Measurements from ENCODE around the gene FAM124B. TPM values are rescaled to one million over a fixed set of nuclear protein-coding genes. Genes with fewer than 3 reads are reported as not detected.

Gene FAM124B
- total RNA-seq, 1 experiment from 2014 or later, result not detected

GRCh38 chr2:224395620-224396390 is 6.1 kb downstream of the FAM124B start:
- intact Hi-C loops (cut with micrococcal nuclease; ENCODE audit: unreplicated experiment), result no loop called here
- Histone ChIP-seq H3K4me1 (no peaks in the 10 kb centered on the region), H3K36me3 (ENCODE audit: control insufficient read depth, insufficient read depth, low read length) (no peaks in the 10 kb centered on the region), H3K4me3 (ENCODE audit: low read depth, low read length) (no peak overlapping the region), H3K9me3 (no peaks in the 10 kb centered on the region), H3K27me3 (replicated peaks; ENCODE audit: control insufficient read depth, insufficient read depth, low read length) (no peaks in the 10 kb centered on the region)
- H3K4me3 Mint-ChIP-seq (ENCODE audit: unreplicated experiment), result no peak overlapping the region
- BruUV-seq (replicated peaks), result no TSS peak
- no peaks in the 10 kb centered on the region for H3K36me3 Mint-ChIP-seq (ENCODE audit: insufficient read depth, unreplicated experiment)
- no peak overlapping the region for H3K27ac Mint-ChIP-seq (ENCODE audit: unreplicated experiment)
- ChIA-PET POLR2A (no interaction called here), CTCF (no interaction called here)
- DNase-seq, result no peak
- peaks cover 9% of the 10 kb centered on the region for H3K27me3 Mint-ChIP-seq (ENCODE audit: insufficient read depth, unreplicated experiment)
- no peaks in the 10 kb centered on the region for H3K4me1 Mint-ChIP-seq (ENCODE audit: low read depth, unreplicated experiment)
- H3K9me3 Mint-ChIP-seq (ENCODE audit: unreplicated experiment), result peaks cover 19% of the 10 kb centered on the region
- TF ChIP-seq CTCF (IDR thresholded peaks at IDR 0.05; ENCODE audit: insufficient read depth in 1 of 2, low read depth in 1 of 2, low read length in 1 of 2, severe bottlenecking in 1 of 2, unreplicated experiment in 1 of 2), result no peak

GRCh38 chr2:224393157-224393872 is 8.6 kb downstream of the FAM124B start:
- ChIA-PET POLR2A (no interaction called here), CTCF (no interaction called here)
- no peak overlapping the region for H3K4me3 ChIP-seq (ENCODE audit: low read depth, low read length)
- intact Hi-C loops (cut with micrococcal nuclease; ENCODE audit: unreplicated experiment), result no loop called here
- H3K4me1 ChIP-seq, result no peaks in the 10 kb centered on the region
- no peak overlapping the region for H3K4me3 Mint-ChIP-seq (ENCODE audit: unreplicated experiment)
- no peaks in the 10 kb centered on the region for H3K36me3 ChIP-seq (ENCODE audit: control insufficient read depth, insufficient read depth, low read length)
- DNase-seq, result no peak
- no peak for TF ChIP-seq CTCF (IDR thresholded peaks at IDR 0.05; ENCODE audit: insufficient read depth in 1 of 2, low read depth in 1 of 2, low read length in 1 of 2, severe bottlenecking in 1 of 2, unreplicated experiment in 1 of 2)
- no peaks in the 10 kb centered on the region for H3K27me3 ChIP-seq (replicated peaks; ENCODE audit: control insufficient read depth, insufficient read depth, low read length)
- peaks cover 9% of the 10 kb centered on the region for H3K27me3 Mint-ChIP-seq (ENCODE audit: insufficient read depth, unreplicated experiment)
- H3K9me3 Mint-ChIP-seq (ENCODE audit: unreplicated experiment), result peaks cover 19% of the 10 kb centered on the region
- H3K36me3 Mint-ChIP-seq (ENCODE audit: insufficient read depth, unreplicated experiment), result no peaks in the 10 kb centered on the region
- H3K9me3 ChIP-seq, result no peaks in the 10 kb centered on the region
- no peaks in the 10 kb centered on the region for H3K4me1 Mint-ChIP-seq (ENCODE audit: low read depth, unreplicated experiment)
- no TSS peak for BruUV-seq (replicated peaks)
- no peak overlapping the region for H3K27ac Mint-ChIP-seq (ENCODE audit: unreplicated experiment)

GRCh38 chr2:224392545-224392944 is 9.4 kb downstream of the FAM124B start:
- H3K4me3 ChIP-seq (ENCODE audit: low read depth, low read length), result no peak overlapping the region
- POLR2A ChIA-PET, result no interaction called here
- DNase-seq, result no peak
- peaks cover 12% of the 10 kb centered on the region for H3K9me3 Mint-ChIP-seq (ENCODE audit: unreplicated experiment)
- no TSS peak for BruUV-seq (replicated peaks)
- intact Hi-C loops (cut with micrococcal nuclease; ENCODE audit: unreplicated experiment), result no loop called here
- no peaks in the 10 kb centered on the region for H3K9me3 ChIP-seq
- H3K27me3 ChIP-seq (replicated peaks; ENCODE audit: control insufficient read depth, insufficient read depth, low read length), result no peaks in the 10 kb centered on the region
- H3K36me3 ChIP-seq (ENCODE audit: control insufficient read depth, insufficient read depth, low read length), result no peaks in the 10 kb centered on the region
- peaks cover 9% of the 10 kb centered on the region for H3K27me3 Mint-ChIP-seq (ENCODE audit: insufficient read depth, unreplicated experiment)
- no peak overlapping the region for H3K27ac Mint-ChIP-seq (ENCODE audit: unreplicated experiment)
- H3K4me1 Mint-ChIP-seq (ENCODE audit: low read depth, unreplicated experiment), result no peaks in the 10 kb centered on the region
- H3K4me1 ChIP-seq, result no peaks in the 10 kb centered on the region
- CTCF ChIA-PET, result no interaction called here
- H3K36me3 Mint-ChIP-seq (ENCODE audit: insufficient read depth, unreplicated experiment), result no peaks in the 10 kb centered on the region
- H3K4me3 Mint-ChIP-seq (ENCODE audit: unreplicated experiment), result no peak overlapping the region
- no peak for TF ChIP-seq CTCF (IDR thresholded peaks at IDR 0.05; ENCODE audit: insufficient read depth in 1 of 2, low read depth in 1 of 2, low read length in 1 of 2, severe bottlenecking in 1 of 2, unreplicated experiment in 1 of 2)
